ENCODE results near the gene EPB41. TPM values are rescaled to one million over a fixed set of nuclear protein-coding genes. Genes with fewer than 3 reads are reported as not detected.
A peak's percentile ranks its signal among the peaks of the same experiment; 100 is the strongest.
"Not testable (repeated sequence)": the region's sequence is repeated elsewhere in the genome, so short reads cannot be mapped to it uniquely, and the experiment has no call there.

The EPB41 gene
- total RNA-seq, 2 donors from 2014 or later = 65.4 to 74.0 TPM

DNA sequence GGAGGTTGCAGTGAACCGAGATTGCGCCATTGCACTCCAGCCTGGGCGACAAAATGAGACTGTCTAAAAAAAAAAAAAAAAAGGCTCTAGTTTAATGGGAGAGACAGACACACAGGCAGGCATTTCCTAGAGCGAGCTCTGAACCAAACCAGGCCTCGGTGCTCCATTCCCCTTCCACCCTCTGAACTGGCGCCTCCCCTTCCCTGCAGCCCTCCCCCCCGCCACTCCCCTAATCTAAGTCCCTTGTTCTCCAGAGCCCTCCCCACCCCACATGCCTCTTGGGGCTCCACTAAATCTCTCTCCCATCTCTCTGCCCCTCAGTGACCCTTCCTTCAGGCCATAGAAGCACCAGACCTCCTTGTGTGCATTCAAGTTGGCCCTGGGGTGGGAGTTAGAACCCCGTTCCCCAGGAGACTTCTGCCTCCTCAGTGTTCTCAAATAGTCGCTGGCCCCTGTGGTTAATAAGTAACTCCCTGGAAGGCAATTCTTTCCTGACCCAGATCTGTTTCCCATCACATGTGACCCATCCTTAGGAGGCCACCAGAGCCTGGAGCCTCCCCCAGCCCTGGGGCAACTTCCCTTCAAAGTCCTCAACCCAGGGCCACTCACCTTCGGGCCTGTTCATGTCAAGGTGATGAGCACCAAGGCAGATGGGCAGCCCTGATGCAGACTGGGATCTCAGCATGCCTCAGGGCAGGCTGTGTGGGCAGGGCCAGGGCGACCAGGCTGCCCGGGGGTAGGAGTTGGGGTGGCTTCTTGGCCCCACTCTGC is 42.6 kb upstream of the EPB41 start:
- intact Hi-C loops (cut with DNase I) = no loop called here
- no peaks in the 10 kb centered on the region for H3K9me3 ChIP-seq
- no peaks in the 10 kb centered on the region for H3K36me3 ChIP-seq
- no peak overlapping the region for H3K27ac ChIP-seq
- no peak overlapping the region for H3K9ac ChIP-seq (ENCODE audit: low read depth in 2 of 2, low read length in 2 of 2)
- no peaks in the 10 kb centered on the region for H3K27me3 ChIP-seq
- DNase-seq = no peak
- no peak overlapping the region for H3K4me3 ChIP-seq
- no peaks in the 10 kb centered on the region for H3K4me1 ChIP-seq
- TF ChIP-seq, protein P1, sequence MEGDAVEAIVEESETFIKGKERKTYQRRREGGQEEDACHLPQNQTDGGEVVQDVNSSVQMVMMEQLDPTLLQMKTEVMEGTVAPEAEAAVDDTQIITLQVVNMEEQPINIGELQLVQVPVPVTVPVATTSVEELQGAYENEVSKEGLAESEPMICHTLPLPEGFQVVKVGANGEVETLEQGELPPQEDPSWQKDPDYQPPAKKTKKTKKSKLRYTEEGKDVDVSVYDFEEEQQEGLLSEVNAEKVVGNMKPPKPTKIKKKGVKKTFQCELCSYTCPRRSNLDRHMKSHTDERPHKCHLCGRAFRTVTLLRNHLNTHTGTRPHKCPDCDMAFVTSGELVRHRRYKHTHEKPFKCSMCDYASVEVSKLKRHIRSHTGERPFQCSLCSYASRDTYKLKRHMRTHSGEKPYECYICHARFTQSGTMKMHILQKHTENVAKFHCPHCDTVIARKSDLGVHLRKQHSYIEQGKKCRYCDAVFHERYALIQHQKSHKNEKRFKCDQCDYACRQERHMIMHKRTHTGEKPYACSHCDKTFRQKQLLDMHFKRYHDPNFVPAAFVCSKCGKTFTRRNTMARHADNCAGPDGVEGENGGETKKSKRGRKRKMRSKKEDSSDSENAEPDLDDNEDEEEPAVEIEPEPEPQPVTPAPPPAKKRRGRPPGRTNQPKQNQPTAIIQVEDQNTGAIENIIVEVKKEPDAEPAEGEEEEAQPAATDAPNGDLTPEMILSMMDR (IDR thresholded peaks at IDR 0.05) = no peak

DNA sequence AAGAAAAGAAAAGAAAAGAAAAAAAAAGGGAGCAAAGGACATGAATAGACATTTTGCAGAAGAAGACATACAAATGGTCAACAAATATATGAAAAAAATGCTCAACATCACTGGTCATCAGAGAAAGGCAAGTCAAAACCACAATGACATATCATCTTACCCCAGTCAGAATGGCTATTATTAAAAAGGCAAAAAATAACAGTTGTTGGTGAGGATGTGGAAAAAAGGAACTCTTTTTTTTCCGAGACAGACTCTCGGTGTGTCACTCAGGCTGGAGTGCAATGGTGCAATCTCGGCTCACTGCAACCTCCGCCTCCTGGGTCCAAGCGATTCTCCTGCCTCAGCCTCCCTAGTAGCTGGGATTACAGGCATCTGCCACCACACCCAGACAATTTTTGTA is 39.2 kb upstream of the EPB41 start:
- intact Hi-C loops (cut with DNase I) = loop anchor here (5.0 kb wide), 2 partner anchors 223 to 358 kb away; no protein-coding TSS in a partner anchor
- DNase-seq; H3K36me3 ChIP-seq; H3K27me3 ChIP-seq; H3K27ac ChIP-seq; H3K4me3 ChIP-seq; H3K4me1 ChIP-seq; H3K9me3 ChIP-seq; H3K9ac ChIP-seq (ENCODE audit: low read depth in 2 of 2, low read length in 2 of 2): not testable (repeated sequence)

DNA sequence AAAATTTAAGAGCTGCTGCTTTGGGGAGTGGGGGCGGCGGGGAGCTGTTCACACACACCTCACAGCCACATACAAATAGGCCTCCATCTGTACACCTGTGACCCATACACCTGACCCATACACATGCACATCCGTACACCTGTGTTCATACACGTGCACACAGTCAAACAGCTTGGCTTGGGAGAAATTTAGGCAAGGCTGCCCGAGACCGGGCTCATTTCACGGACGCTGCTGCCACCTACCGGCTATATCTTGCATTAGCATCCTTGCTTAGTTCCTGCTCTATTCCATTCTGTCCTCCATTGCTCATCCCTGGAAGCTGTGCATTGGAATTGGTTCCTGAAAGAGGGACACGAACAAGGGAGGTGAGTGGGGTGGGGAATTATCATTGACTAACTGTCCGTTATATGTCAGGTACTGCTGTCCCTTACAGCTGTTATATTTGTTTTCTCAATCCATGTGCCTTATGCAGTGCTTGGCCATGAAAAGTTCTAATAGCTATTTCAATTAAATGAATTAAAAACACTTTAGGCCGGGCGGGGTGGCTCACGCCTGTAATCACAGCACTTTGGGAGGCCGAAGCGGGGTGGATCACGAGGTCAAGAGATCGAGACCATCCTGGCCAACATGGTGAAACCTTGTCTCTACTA is 37.1 kb upstream of the EPB41 start:
- Histone ChIP-seq H3K9ac (ENCODE audit: low read depth in 2 of 2, low read length in 2 of 2) (no peak overlapping the region), H3K36me3 (no peaks in the 10 kb centered on the region), H3K9me3 (no peaks in the 10 kb centered on the region), H3K27ac (no peak overlapping the region), H3K4me1 (peaks cover 5% of the 10 kb centered on the region), H3K27me3 (no peaks in the 10 kb centered on the region), H3K4me3 (no peak overlapping the region)
- TF ChIP-seq, protein P1 (IDR thresholded peaks at IDR 0.05) = peak; percentile 90
- intact Hi-C loops (cut with DNase I) = loop anchor here (1.0 to 5.0 kb wide), 3 partner anchors 92 to 360 kb away; no protein-coding TSS in a partner anchor
- peak; percentile 83 for DNase-seq

DNA sequence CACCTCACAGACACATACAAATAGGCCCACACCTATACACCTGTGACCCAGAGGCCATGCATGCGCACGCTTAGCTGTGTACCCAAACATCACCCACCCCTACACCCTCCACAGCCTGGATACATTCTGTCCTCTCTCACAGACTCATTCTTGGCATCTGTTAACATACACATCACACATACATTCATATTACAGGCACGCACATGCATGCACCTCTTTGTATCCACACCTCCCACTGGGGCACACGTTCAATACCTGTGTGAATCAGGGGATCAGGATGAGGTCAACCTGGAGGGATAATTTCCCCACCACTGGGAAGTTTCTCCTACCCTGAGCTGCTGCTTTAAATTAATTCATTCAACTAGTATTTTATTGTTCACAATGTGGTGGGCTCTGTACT is 35.6 kb upstream of the EPB41 start:
- TF ChIP-seq, protein P1 (IDR thresholded peaks at IDR 0.05) = no peak
- H3K36me3 ChIP-seq = no peaks in the 10 kb centered on the region
- H3K9ac ChIP-seq (ENCODE audit: low read depth in 2 of 2, low read length in 2 of 2) = no peak overlapping the region
- no peak overlapping the region for H3K27ac ChIP-seq
- no peaks in the 10 kb centered on the region for H3K27me3 ChIP-seq
- no peak for DNase-seq
- intact Hi-C loops (cut with DNase I) = loop anchor here (5.0 kb wide), 2 partner anchors 226 to 361 kb away; no protein-coding TSS in a partner anchor
- H3K4me1 ChIP-seq = peaks cover 6% of the 10 kb centered on the region
- H3K4me3 ChIP-seq = no peak overlapping the region
- no peaks in the 10 kb centered on the region for H3K9me3 ChIP-seq

DNA sequence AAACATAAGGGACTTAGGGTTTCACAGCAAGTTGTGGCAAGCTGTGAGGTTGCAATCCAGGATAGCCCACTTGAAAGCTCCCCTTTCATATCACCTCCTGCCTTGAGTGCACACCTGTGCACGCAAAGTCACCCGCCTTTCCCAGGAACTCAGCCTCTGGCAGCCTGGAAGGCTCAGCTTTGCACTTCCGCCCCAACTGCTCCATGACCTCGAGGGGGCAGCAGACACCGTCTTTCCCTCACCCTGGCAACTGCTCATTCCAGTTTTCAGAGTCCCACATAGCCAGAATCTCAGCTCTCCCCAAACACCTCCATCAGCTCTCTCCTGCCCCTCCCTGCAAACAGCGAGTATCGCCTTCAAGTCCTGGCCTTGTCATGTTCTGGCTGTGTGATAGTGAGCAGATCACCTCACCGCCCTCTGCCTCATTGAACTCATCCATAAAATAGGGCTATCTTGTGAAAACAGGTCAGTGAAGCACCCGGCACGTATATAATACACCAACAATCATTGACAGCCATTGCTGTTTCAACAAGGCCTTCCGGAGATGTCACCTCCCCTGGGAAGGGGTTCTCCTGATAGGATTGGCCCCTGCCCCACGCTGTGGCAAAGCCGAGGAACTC is 32.2 kb upstream of the EPB41 start:
- Histone ChIP-seq H3K27me3 (no peaks in the 10 kb centered on the region), H3K9ac (ENCODE audit: low read depth in 2 of 2, low read length in 2 of 2) (no peak overlapping the region), H3K36me3 (no peaks in the 10 kb centered on the region), H3K27ac (no peak overlapping the region), H3K9me3 (no peaks in the 10 kb centered on the region), H3K4me3 (no peak overlapping the region), H3K4me1 (peaks cover 12% of the 10 kb centered on the region)
- TF ChIP-seq, protein P1 (IDR thresholded peaks at IDR 0.05) = peak; percentile 89
- peak; percentile 93 for DNase-seq
- intact Hi-C loops (cut with DNase I) = loop anchor here (1.0 to 5.0 kb wide), 3 partner anchors 151 to 321 kb away; no protein-coding TSS in a partner anchor

All from colonic mucosa (tissue), 4 donors.